Frontal cortex (tissue), 4 donors: ENCODE data around the gene CLPTM1. TPM values are rescaled to one million over a fixed set of nuclear protein-coding genes. Genes with fewer than 3 reads are reported as not detected.

Experiments
- DNase-seq, 2 donors: peaks; one replicate each; pipeline ENCODE4 v3.0.0; 2012; ENCODE audit warnings: low spot score in 2 of 2
- FAIRE-seq: peaks from 2 replicates; lab custom pipeline; 2012; peaks lifted over from hg19 to GRCh38; lab: Jason Lieb, UNC
- total RNA-seq: library from RNA; depleted of rRNA; stranded (reverse); fragments of >200 nt; gene quantifications from one replicate; pipeline ENCODE4 v1.2.3, GENCODE V29; 2014
- donor health status: control.
- donor health status: control.
- donor health status: control.

CLPTM1 gene
- total RNA-seq, 1 donor from 2014 or later, result 35.1 TPM

DNA sequence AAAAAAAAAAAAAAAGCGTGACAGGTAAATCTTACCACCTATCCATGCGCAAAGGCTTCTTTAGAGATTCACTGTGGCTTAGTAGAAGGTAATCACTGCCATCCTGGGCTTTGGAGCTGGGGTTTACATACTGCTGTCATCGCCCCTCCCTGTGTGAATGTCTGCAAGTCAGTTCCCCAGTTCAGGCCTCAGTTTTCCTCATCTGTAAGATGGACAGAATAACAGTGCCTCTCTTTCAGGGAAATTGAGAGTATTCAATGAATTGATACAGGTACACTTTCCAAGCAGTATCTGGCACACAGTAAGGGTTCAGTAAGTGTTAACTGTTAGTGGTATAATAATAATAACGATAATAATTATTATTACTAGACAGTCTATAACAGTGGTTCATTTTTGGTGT is 48.3 kb downstream of the CLPTM1 start:
- no peak for DNase-seq
- FAIRE-seq, result no peak

DNA sequence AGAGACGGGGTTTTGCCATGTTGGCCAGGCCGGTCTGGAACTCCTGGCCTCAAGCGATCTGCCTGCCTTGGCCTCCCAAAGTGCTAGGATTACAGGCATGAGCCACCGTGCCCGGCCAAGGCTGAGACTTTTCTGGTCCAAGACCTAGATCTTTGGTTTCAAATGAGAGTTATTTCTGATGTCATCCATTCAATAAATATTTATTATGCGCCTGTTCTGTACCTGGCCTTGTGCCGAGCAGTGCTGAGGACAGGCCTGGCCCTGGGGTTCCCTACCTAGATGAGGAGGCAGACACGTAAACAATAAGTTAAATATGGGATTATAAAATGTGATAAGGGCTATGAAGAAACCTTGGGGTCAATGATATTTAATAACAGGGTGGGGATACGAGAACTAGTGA is 50.6 kb downstream of the CLPTM1 start:
- DNase-seq, result no peak
- no peak for FAIRE-seq

DNA sequence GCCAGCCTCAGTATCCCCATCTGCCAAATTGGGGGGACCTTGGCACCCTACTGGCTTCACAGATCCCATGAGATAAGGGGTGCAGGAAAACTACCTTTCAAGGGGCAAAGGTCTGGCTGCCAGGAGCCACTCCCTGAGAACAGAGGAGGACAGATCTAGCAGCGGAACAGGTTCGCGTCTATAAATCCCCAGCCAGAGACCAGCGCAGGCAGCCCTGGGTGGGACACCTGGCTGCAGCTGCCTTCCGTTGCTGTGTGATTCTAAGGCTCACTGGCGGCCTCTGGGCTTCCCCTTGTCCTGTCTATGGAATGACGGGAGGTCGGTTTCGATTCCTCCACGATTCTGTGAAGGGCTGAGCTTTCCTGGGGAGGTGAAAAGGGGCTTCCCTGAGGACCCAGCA is 53.4 kb downstream of the CLPTM1 start:
- FAIRE-seq, result no peak
- DNase-seq, result no peak

DNA sequence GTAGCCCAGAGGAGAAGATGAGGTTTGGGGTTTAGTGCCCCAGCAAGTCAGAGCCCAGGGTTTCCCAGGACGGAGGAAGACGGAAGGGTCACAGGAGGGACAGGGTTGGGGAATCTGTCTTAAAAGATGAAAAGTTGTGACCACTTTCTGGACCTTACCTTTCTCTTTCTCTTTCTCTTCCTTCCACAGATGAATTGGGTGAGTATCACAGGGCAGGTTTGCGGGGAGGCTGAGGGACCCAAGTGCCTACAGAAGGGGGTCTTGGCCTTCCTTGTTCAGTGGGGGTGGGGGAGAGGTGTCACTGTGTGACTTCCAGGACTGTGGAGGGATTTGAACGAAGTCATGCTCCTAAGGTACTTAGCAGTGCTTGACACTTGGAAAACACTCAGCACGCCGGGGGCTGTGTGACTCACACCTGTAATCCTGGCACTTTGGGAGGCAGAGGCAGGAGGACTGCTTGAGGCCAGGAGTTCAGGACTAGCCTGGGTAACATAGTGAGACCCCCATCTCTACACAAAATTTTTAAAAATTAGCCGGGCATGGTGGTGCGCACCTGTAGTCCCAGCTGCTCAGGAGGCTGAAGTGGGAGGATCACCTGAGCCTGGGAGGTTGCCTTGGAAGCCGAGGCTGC is 54.6 kb downstream of the CLPTM1 start:
- DNase-seq (no peak), FAIRE-seq (no peak)

DNA sequence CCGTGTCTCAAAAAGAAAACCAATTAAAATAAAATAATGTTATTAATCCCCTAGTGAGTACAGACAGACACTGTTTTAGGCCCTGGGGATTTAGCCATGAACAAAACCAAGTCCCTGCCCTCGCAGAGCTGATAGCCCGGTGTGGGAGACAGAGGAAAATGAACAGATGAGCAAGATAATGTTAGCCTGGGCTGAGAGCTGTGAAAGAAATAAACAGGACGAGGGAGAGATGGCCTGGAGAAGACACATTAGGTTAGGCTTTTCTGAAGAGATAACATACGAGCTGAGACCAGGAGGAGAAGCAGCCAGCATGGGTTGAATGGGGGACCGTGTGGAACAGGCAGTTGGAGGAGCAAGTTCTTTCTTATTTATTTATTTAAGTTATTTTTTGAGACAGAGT is 55.1 kb downstream of the CLPTM1 start:
- no peak for FAIRE-seq
- DNase-seq, result no peak

DNA sequence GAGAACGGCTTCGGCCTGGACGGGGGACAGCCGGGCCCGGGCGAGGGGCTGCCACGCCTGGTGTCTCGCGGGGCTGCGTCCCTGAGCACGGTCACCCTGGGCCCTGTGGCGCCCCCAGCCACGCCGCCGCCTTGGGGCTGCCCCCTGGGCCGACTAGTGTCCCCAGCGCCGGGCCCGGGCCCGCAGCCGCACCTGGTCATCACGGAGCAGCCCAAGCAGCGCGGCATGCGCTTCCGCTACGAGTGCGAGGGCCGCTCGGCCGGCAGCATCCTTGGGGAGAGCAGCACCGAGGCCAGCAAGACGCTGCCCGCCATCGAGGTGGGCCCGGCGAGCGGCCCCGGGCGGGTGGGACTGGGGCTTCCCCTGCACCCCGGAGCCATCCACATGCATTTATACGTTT is 56.8 kb downstream of the CLPTM1 start:
- FAIRE-seq (no peak), DNase-seq (no peak)

DNA sequence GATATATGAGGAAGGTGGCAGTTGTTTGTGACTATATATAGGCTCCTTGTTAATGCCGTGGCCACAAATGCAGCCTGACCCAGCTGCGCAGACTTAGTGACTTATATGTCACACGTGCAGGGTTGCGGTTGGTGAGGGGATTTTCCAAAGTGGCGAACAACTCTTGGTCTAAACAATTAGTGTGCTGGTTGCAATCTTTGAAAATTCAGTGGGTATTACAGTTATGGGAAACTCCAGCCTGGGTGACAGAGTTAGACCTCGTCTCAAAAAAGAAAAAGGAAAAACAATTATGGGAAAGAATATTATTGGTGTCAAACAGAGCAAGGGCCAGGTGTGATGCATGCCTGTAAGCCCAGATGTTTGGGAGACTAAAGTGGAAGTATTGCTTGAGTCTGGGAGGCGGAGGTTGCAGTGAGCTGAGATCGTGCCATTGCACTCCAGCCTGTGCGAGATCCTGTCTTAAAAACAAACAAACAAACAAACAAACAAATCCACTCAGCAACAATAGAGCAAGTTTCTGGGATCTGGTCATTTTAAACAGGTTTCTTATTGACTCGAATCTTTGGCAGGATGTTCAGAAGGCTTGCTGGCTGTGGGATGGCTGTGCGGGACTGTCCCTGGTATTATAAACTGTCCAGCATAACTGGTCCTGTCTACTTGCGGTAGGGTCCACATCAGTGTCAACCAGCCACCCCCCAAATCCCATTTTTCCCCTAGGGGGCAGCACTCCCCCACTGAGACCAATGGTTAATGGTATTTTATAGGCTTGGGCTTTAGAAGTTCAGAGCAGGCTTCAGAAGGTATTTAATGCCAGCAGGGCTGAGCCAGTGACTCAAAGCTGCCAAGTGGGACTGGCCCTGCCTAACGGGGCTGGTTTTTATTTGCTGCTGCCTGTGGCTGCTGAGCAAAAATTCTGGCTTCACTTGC is 61.5 kb downstream of the CLPTM1 start:
- DNase-seq, result peak; percentile 68 to 80
- no peak for FAIRE-seq

DNA sequence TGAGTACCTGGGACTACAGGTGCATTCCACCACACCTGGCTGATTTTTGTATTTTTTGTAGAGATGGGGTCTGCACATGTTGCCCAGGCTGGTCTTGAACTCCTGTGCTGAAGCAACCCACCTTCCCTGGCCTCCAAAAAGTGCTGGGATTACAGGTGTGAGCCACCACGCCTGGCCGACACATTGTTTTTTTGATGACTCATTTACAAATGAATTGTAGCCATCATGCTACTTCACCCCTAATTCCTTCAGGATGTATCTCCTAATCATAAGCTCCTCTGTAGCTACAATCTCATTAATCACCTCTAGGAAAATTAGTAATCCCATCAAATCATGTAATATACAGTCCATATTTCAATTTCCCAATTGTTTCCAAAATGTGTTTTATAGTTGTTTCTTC is 64.0 kb downstream of the CLPTM1 start:
- DNase-seq (no peak), FAIRE-seq (no peak)

DNA sequence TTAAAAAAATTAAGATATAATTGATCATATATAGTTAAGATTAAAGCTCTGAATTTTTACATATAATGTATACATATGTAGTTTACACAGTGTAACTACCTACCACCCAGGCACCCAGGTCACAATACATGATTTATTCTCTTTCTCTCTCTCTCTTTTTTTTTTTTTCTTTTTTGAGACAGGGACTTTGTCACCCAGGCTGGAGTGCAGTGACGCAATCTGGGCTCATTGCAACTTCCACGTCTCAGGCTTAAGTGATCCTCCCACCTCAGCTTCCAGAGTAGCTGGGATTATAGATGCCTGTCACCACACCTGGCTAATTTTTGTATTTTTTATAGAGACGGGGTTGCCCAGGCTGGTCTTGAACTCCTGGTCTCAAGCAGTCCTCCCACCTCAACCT is 64.9 kb downstream of the CLPTM1 start:
- FAIRE-seq, result no peak

DNA sequence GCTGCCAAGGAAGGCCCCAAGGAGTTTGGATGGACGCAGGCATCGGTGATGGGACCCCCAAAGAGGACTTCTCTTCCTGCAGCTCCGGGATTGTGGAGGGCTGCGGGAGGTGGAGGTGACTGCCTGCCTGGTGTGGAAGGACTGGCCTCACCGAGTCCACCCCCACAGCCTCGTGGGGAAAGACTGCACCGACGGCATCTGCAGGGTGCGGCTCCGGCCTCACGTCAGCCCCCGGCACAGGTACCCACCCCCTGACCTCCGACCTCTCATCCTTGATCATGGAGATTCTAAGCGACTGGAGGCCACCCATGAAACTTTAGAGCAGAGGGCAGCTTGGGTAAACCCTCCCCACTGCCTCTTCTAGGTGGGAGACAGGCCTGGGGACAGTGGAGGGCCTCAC is 66.8 kb downstream of the CLPTM1 start:
- FAIRE-seq (no peak), DNase-seq (no peak)

More for the DNA sequence above, 64.9 kb downstream of the CLPTM1 start:
- no peak for DNase-seq

DNA sequence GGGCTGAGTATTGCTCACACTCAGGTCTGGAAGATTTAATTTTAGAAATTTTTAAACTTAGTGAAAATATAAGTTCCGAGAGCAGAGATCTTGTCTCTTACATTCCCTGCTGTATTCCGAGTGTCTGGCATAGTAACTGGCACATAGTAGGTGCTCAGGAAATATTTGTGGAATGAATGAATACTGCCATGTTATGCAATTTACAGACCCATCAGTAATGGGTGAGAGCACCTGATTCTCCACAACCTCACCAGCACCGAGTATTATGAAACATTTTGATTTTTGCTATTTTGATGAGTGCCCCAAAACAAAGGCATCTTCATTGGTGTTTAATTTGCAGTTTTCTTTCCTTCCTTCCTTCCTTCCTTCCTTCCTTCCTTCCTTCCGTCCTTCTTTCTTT is 67.9 kb downstream of the CLPTM1 start:
- DNase-seq, result no peak
- no peak for FAIRE-seq

DNA sequence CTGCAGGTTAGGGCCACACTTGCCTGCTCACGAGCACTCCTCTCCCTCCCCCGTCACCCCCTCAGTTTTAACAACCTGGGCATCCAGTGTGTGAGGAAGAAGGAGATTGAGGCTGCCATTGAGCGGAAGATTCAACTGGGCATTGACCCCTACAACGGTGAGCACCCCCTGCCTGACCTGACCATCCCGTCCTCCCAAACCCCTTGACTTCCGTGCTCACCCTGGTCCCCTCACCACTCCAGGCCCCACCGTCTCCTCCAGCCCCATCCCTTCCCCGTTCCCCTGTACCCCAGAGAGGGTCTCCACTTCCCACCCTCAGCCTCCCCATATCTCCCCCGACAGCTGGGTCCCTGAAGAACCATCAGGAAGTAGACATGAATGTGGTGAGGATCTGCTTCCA is 70.1 kb downstream of the CLPTM1 start:
- DNase-seq (no peak), FAIRE-seq (no peak)

DNA sequence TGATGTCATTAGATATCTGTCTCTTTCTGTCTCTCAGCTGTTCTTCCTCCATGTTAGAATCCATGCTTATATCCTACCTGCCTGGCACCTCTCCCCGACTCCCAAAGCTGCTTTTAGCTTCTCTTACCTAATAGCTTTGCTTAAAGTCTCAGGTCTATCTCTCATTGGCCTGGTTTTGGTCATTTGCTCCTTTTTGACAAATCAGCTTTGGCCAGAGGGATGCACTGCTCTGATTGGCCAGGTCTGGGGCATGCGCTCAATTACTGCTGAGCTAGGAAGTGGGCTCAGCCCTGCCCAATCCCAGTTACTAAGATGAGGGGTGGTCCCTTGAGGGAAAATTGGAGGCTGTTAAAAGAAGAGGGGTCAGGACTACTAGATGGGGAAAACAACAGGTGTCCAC is 72.2 kb downstream of the CLPTM1 start:
- DNase-seq (no peak), FAIRE-seq (no peak)

DNA sequence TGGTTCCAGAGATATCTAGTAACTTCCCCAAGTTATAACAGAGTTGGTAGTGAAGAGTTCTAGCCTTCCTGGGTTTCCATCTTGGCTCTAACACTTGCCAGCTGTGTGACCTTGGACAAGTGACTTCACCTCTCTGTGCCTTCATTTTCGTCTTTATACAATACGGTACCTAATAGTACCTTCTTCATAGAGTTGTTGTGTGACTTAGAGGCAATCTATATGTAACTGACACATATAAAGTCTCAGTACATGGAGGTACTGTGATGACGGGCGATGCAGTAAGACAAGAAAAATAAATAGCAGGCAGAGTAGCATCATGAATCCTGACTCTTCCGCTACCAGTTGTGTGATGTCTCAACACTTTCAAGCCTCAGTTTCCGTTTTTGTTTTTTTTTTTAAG is 75.6 kb downstream of the CLPTM1 start:
- no peak for FAIRE-seq
- DNase-seq, result no peak

DNA sequence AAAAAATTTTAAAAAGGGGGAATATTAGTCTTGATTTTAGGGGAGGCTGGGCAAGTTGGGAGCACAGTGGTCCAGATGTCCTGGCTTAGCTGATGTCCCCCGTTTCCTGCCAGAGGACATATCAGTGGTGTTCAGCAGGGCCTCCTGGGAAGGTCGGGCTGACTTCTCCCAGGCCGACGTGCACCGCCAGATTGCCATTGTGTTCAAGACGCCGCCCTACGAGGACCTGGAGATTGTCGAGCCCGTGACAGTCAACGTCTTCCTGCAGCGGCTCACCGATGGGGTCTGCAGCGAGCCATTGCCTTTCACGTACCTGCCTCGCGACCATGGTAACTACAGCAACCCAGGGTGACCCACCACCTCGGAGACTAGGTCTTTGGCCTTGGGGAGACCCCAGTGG is 77.2 kb downstream of the CLPTM1 start:
- FAIRE-seq (no peak), DNase-seq (no peak)

DNA sequence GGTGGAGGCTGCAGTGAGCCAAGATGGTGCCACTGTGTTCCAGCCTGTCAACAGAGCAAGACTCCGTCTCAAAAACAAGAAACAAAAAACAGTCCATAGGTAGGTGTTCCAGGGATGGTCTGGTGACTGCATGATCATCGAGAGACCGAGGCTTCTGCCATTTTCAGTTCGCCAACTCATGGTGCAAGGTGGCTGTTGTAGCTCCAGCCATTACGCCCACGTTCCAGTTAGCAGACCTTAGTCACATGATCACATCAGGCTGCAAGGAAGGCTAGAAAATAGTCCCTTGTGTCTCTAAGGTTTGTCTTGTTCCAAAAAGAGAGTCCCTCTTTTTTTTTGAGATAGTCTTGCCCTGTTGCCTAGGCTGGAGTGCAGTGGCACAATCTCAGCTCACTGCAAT is 80.6 kb downstream of the CLPTM1 start:
- DNase-seq, result no peak
- FAIRE-seq, result no peak

DNA sequence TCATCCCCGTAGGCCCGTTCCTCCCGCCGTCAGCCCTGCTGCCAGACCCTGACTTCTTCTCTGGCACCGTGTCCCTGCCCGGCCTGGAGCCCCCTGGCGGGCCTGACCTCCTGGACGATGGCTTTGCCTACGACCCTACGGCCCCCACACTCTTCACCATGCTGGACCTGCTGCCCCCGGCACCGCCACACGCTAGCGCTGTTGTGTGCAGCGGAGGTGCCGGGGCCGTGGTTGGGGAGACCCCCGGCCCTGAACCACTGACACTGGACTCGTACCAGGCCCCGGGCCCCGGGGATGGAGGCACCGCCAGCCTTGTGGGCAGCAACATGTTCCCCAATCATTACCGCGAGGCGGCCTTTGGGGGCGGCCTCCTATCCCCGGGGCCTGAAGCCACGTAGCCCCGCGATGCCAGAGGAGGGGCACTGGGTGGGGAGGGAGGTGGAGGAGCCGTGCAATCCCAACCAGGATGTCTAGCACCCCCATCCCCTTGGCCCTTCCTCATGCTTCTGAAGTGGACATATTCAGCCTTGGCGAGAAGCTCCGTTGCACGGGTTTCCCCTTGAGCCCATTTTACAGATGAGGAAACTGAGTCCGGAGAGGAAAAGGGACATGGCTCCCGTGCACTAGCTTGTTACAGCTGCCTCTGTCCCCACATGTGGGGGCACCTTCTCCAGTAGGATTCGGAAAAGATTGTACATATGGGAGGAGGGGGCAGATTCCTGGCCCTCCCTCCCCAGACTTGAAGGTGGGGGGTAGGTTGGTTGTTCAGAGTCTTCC is 82.4 kb downstream of the CLPTM1 start:
- FAIRE-seq (no peak), DNase-seq (no peak)

DNA sequence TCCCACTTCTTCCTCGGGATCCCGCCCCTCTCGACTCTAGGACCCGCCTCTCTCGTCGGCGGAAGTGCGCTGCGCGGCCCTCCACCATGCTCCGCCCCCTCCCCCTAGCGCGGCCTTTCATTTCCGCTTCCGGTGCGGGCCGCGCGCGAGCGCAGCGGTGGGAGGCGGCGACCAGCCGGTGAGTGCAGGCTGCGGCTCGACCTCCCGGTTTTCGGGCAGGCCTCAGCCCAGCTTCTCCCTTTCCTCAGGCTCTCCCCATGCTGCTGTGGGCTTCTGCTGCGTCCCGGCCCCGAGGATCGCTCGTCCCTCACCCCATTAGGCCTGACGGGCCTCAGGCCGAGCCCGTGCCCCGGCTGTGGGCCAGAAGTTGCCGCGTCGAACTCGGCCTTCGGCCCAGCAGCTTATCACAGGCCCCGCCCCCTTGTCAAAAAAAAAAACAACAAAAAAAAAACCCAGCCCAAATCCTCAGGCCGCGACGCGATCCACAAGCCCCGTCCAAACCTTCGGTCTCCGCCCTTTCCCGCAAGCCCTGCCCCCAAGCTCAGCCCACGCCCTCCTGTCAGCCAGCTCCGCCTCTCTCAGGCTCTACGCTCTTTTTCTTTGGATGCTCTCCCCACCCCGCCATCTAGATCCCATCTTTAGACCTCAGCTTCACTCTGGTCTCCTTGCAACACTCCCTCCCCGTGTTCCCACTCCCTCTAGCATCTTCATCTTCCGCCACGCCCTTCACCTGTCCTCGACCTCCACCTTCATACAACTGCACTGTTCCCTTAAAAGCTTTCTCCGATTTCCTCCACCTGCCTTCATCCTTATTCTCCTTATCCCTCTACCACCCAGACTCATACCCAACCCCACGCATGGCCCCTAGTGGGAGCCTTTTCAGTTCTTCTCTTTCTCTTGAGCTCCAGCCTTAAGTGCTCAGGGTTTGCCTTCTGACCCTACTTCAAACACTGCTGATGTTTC is 84.0 kb downstream of the CLPTM1 start, which contains the start of gene CLASRP:
Gene CLASRP (plus strand): TSS at position 115 of the 963 bp plus-strand sequence. CDS start 1,168 bp downstream, outside the sequence.
- FAIRE-seq, result peak; percentile 60

DNA sequence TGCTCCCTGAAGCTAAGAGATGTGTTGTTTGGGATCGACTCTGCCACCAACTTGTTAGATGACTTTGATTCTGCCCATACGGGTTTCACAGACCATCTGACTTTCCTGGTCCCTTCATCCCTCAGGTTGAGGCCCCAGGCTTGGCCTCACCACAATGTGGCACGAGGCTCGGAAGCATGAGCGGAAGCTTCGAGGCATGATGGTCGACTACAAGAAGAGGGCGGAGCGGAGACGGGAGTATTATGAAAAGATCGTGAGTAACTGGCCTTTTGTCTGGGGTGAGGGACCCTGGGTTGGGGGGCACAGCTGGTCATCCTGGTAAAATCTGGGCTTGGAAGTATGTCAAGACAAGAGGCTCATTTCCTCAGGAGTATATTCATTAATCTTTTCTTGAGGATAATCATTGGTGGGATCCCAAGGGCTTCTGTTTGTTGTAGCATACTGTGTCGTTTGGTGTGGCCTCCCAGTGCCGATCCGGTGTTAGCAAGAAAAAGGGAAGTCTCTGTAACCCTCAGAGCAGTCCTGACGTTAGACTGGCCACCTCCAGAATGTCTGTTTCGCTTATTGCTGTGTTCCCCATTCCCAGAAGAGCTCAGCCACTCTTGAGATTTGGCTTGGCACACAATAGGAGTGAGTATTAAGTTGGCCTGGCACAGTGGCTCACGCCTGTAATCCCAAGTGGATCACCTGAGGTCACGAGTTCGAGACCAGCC is 85.0 kb downstream of the CLPTM1 start:
- no peak for FAIRE-seq

More for the DNA sequence above, 84.0 kb downstream of the CLPTM1 start, which contains the start of gene CLASRP:
- peak; percentile 91 to 93 for DNase-seq

More for the DNA sequence above, 85.0 kb downstream of the CLPTM1 start:
- no peak for DNase-seq
